Stimulated activated naive CD4-positive, alpha-beta T cell (primary cell): ENCODE measurements around the gene KDM4B.

Experiments used
- DNase-seq, 6 experiments: peaks; one replicate each; lab custom pipeline; 2025; lab: John Stamatoyannopoulos, UW

KDM4B gene

DNA sequence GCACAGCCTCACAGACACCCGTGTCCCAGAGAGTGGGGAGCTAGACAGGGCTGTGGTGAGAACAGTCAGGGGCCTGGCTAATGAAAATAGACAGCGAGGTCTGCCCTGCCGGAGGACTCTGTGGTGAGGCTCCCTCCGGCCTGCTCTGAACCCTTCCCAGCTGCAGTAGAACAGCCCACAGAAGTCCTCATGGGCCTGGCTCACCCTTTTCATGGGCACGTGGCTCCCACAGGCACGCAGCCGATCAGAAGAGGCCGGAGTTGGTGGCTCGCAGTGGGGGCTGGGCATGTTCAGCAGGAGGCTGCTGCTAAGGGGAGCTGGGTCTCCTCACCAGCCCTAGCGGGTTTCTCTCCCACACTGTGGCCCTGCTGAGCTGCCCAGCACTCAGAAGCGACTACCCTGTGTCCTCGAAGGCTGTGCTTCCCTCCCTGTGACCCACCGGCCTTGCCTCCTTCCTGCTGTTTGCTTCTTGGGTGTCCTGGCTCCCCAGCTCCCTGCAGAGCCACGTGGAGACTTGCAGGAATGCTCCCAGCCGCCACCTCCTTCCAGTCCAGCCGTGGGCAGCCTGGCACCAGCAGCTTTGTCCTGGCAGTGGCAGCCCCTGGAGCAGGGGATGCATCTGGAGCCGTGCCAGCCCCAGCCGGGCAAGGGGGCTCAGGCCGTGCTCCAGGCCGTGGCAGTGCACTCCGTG, 138.7 kb downstream of the KDM4B start:
- DNase-seq: no peak

DNA sequence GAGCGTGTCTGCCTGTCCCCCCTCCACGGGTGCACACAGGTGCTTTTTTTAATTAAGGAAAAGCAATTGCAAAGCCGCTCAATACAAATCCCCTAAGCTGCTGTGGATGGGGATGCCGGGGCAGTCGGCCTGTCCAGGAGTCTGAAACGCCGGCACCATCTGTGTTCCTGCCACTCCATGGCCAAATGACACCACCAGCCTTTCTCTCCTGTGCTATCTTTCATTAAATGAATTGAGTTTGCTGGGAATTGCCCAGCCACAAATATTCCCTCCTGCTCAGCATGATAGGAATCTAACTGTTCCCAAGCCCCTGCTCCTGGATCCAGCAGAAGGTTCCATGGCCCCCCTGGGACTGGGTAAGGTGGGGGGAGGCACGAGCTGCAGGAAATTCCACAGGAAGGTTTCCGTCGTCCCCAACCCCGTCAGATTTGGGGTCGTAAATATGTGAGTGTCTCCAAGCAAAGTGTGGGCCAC, 139.2 kb downstream of the KDM4B start:
- DNase-seq: no peak

DNA sequence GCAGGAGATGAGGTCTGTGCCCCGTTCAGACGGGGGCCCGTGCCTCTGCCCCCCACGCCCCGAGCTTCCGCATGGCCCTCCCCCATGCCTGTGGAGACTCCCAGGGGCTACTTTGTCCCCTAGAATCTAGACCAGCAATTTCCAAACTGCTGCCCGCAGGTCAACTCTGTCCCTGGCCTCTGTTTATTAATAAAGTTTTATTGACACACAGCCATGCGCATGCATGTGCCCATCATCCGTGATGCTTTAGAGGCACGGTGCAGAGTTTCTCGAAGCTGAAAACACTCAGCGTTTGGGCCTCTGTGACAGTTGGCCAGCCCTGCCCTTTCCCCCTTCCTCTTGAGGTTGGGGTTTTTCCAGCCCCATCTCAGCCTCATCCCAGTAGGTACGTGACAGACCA, 140.0 kb downstream of the KDM4B start:
- no peak for DNase-seq

DNA sequence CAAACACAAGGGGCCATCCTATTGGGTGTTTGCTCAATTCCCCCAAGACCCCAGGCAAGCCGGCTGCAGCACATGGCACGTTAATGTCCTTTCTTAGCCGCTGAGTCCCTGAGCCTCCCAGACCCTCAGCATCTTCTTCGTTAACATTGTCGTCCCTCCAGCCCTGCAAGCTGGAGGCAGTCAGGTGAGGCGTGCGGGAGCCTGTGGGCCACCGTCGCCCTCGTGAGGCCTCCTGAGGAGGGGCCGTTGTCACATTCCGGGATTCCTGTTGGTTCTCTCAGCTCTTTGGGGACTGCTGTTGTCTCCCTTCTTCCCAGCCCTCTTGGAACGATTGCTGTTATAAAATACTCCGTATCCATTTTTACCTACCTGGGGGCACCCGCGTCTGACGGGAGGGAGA, 140.6 kb downstream of the KDM4B start:
- DNase-seq: no peak

DNA sequence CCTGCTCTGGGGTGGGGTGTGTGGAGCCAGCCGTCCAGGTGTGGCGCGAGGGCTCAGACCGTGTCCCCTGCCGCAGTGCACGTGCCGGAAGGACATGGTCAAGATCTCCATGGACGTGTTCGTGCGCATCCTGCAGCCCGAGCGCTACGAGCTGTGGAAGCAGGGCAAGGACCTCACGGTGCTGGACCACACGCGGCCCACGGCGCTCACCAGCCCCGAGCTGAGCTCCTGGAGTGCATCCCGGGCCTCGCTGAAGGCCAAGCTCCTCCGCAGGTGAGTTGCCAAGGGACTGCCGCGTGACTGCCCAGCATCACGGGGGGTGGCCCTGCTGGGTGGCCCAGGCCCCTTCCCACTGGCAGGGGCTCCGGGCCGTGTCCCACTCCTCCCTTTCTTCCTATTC, 141.6 kb downstream of the KDM4B start:
- DNase-seq: no peak

DNA sequence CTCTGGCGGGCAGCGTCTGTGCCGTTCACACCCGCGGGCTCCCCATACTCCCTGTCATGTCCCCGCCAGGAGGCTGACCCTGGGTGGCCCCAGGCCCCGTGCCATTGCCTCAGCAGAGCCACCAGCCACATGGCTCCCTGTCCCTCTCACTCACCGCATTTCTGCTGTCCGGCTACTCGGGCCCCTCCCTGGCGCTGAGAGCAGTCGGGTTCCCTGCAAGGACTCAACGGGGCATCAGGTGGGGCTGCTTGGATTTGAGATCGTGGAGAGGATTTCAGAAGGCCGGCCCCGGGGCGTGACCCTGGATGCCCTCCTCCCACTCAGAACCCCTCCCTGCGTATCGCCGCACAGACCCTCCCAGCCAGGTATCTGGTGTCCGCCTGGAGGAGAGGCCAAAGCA, 142.1 kb downstream of the KDM4B start:
- DNase-seq: no peak

DNA sequence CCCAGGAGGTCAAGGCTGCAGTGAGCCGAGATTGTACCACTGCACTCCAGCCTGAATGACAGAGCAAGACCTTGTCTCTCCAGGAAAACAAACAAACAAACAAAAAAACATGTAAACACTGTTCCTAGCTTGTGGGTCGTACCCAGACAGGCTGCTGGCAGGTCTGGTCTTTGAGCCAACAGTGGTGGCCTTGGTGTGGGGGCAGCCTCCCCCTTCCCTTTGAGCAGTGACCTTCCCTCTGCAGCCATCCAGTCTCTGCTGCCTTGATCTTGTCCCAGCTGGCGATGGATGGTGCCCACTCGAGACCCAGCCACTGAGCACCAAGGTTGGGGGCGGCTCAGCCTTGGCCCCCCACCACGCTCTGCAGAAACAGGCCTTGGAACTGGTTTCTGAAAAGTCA, 143.3 kb downstream of the KDM4B start:
- no peak for DNase-seq

DNA sequence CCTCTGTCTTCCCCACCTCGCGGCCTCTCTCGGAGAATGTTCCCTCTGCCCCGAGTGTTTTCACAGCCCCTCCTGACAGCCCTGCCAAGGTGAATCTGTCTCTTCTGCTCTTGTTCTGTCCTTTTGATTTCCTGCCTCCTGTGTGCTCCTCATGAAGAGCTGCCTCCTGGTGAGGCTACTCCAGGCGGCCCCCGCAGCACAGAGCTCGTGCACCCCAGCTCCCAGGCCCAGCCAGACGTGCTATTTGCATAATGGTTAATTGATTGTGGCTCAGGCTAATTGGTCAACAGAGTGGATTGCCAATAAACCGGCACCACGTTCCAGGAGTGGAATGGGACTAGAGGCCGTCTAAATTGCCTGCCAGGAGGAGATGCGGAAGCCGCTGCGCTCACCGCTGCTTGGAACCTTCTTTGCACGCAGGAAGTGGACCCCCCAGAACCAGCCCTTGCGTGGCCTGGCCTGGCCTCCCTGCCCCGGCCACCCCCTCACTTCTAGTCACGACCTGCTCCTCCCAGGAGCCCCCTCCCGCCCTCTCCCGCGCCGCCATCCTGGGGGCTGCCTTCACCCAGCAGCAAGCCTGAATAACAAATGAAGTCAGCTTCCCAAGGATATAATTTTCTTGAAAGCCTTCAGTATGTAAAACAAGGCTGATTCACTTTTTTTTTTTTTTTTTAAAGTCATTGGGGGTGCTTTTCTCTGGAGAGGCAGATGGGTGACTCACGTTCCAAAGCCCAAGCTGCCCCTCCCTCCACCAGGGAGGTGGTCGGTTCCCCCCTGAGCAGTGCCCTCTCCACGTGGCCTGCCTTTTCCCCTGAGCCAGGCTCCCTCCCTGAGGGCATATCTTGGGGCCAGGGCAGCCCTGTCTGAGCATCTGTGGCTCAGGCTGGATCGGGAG, 144.0 kb downstream of the KDM4B start:
- DNase-seq: no peak

DNA sequence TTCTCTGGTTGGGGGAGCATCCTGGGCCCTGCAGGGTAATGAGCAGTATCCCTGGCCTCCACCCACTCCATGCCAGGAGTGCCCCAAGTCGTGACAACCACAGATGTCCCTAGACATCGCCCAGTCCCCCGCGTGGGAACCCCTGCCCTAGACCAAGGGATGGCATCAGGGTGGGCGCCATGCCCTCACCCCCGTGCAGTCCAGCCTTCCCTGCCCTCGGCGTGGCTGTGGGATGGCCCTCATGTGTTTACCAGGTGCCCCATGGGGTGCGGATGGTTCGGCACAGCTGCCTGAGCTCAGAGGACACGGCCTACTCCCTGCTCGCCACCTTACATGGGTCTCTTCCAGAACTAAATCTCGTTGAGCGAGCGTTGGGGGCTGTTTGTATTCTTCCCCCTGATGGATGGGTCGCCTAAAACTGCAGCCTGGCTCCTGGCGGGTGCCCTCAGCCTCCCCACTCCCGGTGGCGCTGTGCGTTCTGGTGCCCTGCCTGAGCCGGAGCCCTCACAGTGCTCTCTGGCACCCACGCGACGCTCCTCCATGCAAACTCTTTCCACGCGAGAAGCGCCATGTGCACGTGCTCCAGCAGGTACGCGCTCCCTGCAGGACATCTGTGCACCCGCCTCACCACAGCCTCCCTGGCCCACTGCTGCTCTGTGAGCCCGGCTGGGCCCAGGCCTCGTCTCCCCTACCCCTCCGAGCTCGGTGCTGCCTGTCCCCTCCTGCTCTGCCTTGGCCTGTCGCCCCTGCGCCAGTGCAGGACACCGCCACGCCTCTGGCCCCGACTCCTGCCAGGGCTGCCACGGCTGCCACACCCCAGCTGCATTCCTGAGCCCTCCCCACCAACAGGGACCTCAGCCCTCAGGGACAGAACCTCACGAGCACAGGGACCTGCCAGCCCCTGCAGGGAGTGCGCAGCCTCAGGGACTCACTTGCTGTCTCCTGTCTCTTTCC, 145.0 kb downstream of the KDM4B start:
- DNase-seq: no peak

DNA sequence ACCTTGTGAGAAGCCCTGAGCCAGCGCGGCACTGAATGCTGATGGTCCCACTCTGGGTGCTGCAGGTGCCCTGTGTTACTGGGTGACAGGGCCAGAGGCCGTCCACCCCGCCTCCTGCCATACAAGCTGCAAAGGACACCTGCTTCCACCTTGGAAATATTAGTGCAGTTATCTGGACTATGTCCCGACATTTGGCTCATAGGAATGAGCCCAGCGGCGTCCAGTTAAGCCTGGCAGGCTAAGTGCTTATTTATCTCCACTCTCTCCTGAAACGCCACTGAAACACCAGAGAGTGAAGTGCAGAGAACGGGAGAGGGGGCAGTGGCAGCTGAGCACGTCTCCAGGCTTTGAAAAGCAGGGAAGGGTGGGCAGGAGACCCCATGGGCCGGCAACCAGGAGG, 145.8 kb downstream of the KDM4B start:
- no peak for DNase-seq

DNA sequence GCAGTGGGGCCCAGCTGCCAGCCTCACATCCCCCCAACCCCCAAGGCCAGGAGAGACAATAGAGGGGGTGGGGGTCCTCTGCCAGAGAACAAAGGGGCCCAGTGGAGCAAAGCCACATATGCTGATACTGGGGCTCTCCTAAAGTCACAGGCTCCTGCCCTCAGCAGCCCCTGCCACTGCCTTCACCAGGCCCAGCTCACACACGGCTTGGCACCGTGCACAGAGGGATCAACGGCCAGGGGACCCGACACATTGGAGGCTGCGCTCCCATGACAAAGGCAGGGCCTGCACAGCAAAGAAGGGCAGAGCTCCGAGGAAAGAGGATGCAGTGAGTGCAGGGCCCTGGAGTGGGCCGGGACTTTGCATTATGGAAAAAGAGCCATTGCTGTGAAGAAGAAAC, 146.4 kb downstream of the KDM4B start:
- no peak for DNase-seq

DNA sequence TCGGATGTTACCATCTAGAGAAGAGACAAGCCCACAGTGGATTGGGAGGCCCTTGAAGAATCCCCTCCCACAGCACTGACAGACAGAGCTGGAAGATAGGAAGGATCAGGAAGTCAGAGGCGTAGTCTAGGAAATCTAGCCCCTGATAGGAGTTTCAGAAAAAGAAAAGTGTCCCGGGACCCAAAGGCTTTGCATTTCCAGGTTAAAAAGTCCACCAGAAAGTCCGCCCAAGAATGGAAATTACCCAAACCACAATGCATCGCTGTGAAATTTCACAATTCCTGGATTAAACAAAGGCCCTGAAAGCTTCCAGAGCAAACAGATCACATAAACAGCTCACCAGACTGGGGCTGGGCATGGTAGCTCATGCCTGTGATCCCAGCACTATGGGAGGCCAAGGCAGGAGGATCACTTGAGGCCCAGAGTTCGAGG, 146.9 kb downstream of the KDM4B start:
- no peak for DNase-seq

DNA sequence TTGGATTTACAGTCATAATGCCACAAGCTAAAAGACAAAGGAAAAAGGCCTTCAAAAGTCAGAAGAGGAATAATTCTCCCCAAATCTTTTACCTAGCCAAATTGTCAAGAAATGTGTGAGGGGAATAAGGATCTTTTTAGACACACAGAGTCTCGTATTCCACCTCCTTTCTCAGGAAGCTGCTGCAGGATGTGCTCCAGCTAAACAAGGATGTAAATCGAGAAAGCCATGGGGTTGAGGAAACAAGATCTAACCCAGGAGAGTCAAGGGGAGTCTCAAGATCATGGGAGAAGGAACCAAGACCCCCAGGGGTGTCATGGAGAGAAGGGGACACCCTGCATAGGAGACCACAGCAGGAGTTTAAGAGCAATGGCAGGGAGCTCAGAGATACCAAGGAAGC, 147.4 kb downstream of the KDM4B start:
- no peak for DNase-seq

DNA sequence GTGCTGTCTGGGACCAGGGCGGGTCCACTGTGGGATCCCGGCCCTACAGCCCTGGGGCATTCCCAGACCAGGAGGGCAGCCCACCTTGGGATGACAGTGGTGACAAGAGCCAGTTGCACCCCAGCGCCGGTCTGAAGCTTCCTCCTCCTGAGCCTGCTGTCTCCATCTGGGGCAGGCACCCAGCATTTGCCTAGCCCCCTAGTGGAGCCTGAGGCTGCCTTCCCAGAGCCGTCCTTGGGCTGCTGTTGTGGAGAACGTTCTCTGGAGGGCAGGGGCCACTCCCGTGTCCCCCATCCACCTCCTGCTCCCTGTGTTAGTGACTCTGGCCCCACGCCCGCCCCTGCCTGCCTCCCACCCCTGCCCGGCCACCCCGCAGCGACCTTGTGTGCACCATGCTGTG, 148.5 kb downstream of the KDM4B start:
- DNase-seq: no peak

DNA sequence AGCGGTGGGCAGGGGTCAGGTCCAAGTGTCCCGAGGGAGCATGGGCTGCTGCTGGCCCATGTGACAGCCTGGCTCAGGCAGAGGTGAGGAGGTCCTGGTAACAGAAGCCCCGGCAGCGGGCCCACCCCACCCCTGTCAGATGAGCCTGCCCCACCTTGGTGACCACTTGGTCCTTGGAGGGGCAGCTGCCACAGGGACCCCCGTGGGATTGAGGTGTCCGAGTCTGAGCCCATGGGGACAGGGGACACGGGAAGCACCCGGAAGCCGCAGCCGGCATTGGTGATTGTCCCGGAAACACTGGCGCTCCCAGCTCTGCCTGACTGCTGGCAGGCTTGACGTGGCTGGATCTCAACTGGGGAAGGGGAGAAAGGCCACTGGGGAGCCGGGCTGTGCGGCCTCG, 149.1 kb downstream of the KDM4B start:
- DNase-seq: no peak

DNA sequence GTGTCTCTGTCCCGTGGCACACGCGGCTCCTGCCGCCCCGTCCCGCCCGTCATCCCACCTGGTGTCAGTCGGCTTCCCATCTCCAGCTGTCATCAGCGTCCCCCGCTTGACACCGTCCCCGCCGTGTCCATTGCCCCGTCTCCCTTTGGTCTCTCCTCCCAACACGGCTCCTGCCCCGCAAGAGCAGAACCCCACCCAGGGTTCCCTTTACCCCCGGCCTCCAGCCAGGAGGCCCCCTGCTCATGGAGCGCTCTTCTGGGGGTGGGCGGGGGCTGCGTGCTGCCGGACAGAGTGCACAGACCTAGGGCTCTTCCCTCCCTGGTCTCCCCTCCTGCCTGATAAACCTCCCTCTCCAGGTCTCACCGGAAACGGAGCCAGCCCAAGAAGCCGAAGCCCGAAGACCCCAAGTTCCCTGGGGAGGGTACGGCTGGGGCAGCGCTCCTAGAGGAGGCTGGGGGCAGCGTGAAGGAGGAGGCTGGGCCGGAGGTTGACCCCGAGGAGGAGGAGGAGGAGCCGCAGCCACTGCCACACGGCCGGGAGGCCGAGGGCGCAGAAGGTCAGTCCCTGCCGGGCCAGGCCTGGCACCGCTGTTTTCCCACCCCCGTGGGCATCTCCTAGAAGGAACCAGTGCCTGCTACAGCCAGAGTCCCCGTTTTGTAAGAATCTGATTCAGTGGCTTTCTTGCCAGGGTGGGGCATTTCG, 150.5 kb downstream of the KDM4B start:
- no peak for DNase-seq

DNA sequence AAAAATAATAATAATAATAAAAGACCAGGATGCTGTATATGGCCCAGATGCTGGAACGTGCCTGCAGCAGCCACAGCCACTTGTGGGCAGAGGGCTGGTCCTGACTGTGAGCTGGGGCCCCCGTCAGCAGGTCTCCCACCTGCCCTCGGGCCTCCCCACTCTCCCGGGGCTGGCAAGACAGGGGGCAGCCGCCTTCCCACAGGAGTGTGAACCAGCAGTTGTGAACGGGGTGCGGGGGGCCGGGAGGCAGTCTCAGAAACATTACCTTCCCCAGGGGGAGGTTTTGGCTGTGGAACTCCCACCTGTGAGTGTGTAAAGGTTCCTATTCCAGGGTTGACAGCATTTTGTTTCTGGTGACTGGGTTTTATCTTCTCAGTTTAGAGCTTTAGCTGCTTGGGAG, 151.4 kb downstream of the KDM4B start:
- DNase-seq: no peak

DNA sequence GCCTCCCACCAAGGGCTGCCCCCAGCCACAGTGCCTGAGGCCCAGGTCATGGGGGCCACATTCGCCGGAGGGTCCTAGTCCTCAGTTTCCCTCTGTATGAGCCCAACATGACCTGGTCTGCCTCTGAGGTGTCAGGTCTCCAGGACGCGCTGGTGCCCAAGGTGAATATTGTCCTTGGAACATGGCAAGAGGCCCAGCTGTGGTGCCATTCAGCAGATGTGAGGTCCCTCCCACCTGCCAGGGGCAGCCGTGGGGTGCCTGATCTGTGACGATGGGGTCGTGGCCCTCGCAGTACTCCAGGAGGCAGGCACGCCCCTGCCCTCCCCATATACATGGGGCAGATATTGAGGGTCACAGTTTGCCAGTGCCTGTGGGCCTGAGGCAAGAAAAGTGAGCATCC, 151.9 kb downstream of the KDM4B start:
- no peak for DNase-seq

DNA sequence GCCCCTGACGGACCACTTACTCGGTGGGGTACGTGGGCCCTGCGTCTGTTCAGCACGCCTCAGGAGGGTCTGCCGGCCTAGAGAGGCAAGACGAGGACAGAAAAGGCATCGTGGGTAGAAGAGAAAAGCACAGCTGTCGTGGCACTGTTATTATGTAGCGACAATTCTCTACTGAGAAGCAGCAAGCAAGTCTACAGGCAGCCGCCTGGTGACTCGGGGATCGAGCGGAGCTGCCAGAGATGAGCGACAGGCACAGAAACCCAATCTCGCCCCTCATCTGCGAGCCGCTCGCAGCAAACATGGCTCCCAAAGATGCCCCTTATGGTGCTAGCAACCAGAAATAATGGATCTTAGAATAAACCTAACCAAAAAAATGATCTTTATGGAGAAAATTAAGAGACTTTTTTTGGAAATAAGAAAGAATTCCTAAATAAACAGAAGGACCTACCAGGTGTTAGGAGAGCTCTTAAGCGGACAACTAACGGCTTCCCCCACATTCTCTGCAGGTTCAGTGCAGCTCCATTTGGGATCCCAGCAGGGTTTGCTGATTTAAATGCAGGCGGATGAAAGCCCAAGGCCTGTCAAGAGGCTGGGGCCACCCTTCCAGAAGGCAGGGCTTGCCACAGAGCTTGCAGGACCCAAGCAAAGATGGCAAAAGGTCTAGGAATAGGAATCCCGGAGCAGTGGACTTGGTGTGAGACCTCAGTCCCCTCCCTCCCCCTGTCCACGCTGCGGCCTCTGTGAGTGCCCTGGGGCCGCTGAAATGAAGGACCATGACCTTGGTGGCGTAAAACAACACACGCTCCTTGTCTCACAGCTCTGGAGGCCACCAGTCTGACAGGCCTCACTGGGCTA, 152.6 kb downstream of the KDM4B start:
- no peak for DNase-seq

DNA sequence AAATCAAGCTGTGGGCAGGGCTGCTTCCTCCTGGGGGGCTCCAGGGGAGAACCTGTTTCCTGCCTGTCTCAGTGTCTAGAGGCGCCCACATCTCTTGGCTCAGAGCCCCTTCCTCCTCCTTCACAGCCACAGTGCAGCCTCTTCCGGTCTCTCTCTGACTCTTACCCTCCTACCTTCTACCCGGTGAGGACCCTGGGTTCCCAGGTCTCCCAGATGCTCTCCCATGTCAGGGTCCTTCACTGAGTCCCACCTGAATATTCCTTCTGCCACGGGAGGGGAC, 153.1 kb downstream of the KDM4B start:
- no peak for DNase-seq
